ENCODE measurements around the gene EDRF1. TPM values are rescaled to one million over a fixed set of nuclear protein-coding genes. Genes with fewer than 3 reads are reported as not detected.

Gene EDRF1
- total and polyA plus RNA-seq, 2 of the 4 experiments (the other 2 are of a cell fraction): 17.0 to 24.9 TPM

- intact Hi-C loops (cut with micrococcal nuclease): no loop called here
- Histone ChIP-seq H3K27ac (ENCODE audit: insufficient read depth, low read length) (no peak overlapping the region), H3K4me3 (ENCODE audit: insufficient read depth, low read depth, low read length) (no peak overlapping the region), H3K14ac (replicated peaks; ENCODE audit: low read depth, low read length) (no peak overlapping the region), H3K4me1 (ENCODE audit: control insufficient read depth, insufficient read depth, low read length) (no peaks in the 10 kb centered on the region), H2AFZ (replicated peaks; ENCODE audit: low read length, poor library complexity) (peak overlapping the region; percentile 38), H3K4ac (ENCODE audit: low read depth, low read length) (no peak overlapping the region), H2AK9ac (replicated peaks; ENCODE audit: low read depth, low read length, poor library complexity) (no peak overlapping the region), H2BK120ac (ENCODE audit: low read depth, low read length) (no peak overlapping the region), H4K91ac (ENCODE audit: insufficient read depth, low read depth, low read length) (no peak overlapping the region), H2BK20ac (ENCODE audit: low read depth, low read length) (no peak overlapping the region), H2BK5ac (ENCODE audit: low read depth, low read length, poor library complexity, severe bottlenecking) (no peak overlapping the region), H3K9me1 (ENCODE audit: insufficient read depth, low read length) (no peaks in the 10 kb centered on the region), H3K9me3 (ENCODE audit: control insufficient read depth, insufficient read depth, low read length) (no peaks in the 10 kb centered on the region), H4K20me1 (ENCODE audit: insufficient read depth, low read length) (no peaks in the 10 kb centered on the region), H4K5ac (ENCODE audit: low read depth, low read length) (no peak overlapping the region), H3K4me2 (ENCODE audit: low read depth, low read length) (no peak overlapping the region), H4K8ac (ENCODE audit: low read depth in 2 of 2, low read length in 2 of 2) (no peak overlapping the region), H3K27me3 (ENCODE audit: control insufficient read depth, insufficient read depth, low read length) (peaks cover 3% of the 10 kb centered on the region; the same call in 1 of the 2 replicates), H2BK15ac (ENCODE audit: low read depth, low read length) (no peak overlapping the region), H3K79me1 (ENCODE audit: low read depth in 1 of 2, low read length in 2 of 2) (no peaks in the 10 kb centered on the region), H3K23ac (ENCODE audit: low read depth, low read length) (no peak overlapping the region), H3K9ac (ENCODE audit: low read depth, low read length) (no peak overlapping the region), H3K36me3 (ENCODE audit: control insufficient read depth, insufficient read depth, low read length) (peaks cover 3% of the 10 kb centered on the region; the same call in 1 of the 2 replicates), H3K56ac (ENCODE audit: extremely low read depth, insufficient read depth, low read length) (no peak overlapping the region), H2AK5ac (ENCODE audit: low read depth, low read length) (no peak overlapping the region), H3K18ac (ENCODE audit: low read depth, low read length) (no peak overlapping the region)
- ChIA-PET POLR2A (ENCODE audit: unreplicated experiment) (no interaction called here), CTCF (no interaction called here)
- TF ChIP-seq NFE2L2 (IDR thresholded peaks at IDR 0.05; ENCODE audit: low read depth, low read length) (no peak), MAFK (IDR thresholded peaks at IDR 0.05; ENCODE audit: low read depth, low read length) (no peak), FOS (IDR thresholded peaks at IDR 0.05; ENCODE audit: low read depth, low read length) (no peak), CTCF (conservative IDR thresholded peaks at IDR 0.05; ENCODE audit: low read depth, low read length) (no peak)
- ATAC-seq (ENCODE audit: low read depth) (peak; percentile 30), DNase-seq (no peak)
- BruUV-seq (replicated peaks): no TSS peak
- in situ Hi-C loops (cut with MboI; ENCODE audit: low sequenced_read_pairs): no loop called here
- dilution Hi-C loops (cut with HindIII; ENCODE audit: low sequenced_read_pairs, unreplicated experiment): no loop called here
- WGBS, 2 experiments (ENCODE audit: extremely low coverage in 2 of 2, insufficient read length in 1 of 2): 69% methylated on average over 9 of the region's 75 CpGs; no CpG with 5 or more reads in 1 of the 2 experiments
Observed at GRCh38 chr10:125773687-125774543, 54.4 kb downstream of the EDRF1 start.

Data from IMR-90 (cell line).